HCT116 (cell line): Measurements from ENCODE around the gene FARP1. TPM values are rescaled to one million over a fixed set of nuclear protein-coding genes. Genes with fewer than 3 reads are reported as not detected.

Source experiments
- ATAC-seq: fragments of 200-7000 bp; cut with Tn5 transposase; 2 replicates; pipeline ENCODE4 v1.9.1; 2020; ENCODE audit warnings: mild to moderate bottlenecking, moderate library complexity
- BruUV-seq: library from RNA; stranded (reverse); fragments of 400-500 nt; replicated peaks from 2 replicates; lab custom pipeline; 2021; lab: Mats Ljungman, UMichigan
- CTCF ChIA-PET: fragments of 300-600 bp; sonication (Branson Sonifier 250); formaldehyde crosslinking; loops from one replicate; lab custom pipeline; 2021; ENCODE audit warnings: antibody characterized with exemption; lab: Charles Lee
- POLR2A ChIA-PET: fragments of 300-600, 350-600 bp; sonication (Branson Sonifier 250); formaldehyde crosslinking; loops from one replicate; lab custom pipeline; 2021; ENCODE audit warnings: antibody characterized with exemption; lab: Charles Lee
- RAD21 ChIA-PET, 2 experiments: fragments of 300-600 bp; sonication (Branson Sonifier 250); formaldehyde crosslinking; loops; one replicate each; lab custom pipeline; 2023; ENCODE audit warnings: low total read pairs in 2 of 2; ENCODE audit not compliant: uncharacterized antibody in 2 of 2, unreplicated experiment in 2 of 2, low non-redundant PET in 1 of 2; lab: Charles Lee
- DNase-seq: peaks from one replicate; pipeline ENCODE4 v3.0.0-alpha.2; 2010; ENCODE audit warnings: low read depth, low spot score
- H2AFZ ChIP-seq: fragments of 200-600 bp; shearing (Covaris generic), sonication (generic); 2 replicates; pipeline ENCODE4 v1.6.1; 2017; ENCODE audit warnings: low read depth, mixed run types, mixed read lengths, antibody characterized with exemption, low read length; ENCODE audit not compliant: poor library complexity, severe bottlenecking
- H3K27ac ChIP-seq: 2 replicates; pipeline ENCODE4 v1.5.1; 2012; ENCODE audit warnings: low read depth, low read length
- H3K27me3 ChIP-seq: fragments of 200-600 bp; sonication (generic); 2 replicates; pipeline ENCODE4 v1.6.1; 2016; ENCODE audit warnings: mixed run types, low read length, mixed read lengths; ENCODE audit not compliant: insufficient read depth
- H3K36me3 ChIP-seq, 2 experiments: fragments of 200-500 bp in 1 of 2; fragments of 200-600 bp in 1 of 2; sonication (Bioruptor generic) in 1 of 2; sonication (generic) in 1 of 2; 2 replicates each; pipeline versions ENCODE4 v1.5.1 to v1.6.1; 2014 to 2016; ENCODE audit warnings: low read length in 2 of 2, inconsistent platforms in 1 of 2, mixed read lengths in 1 of 2, mixed run types in 1 of 2; ENCODE audit not compliant: insufficient read depth in 2 of 2, control insufficient read depth in 1 of 2
- H3K4me1 ChIP-seq, 2 experiments: fragments of 200-600 bp in 1 of 2; sonication (generic) in 1 of 2; 2 replicates each; pipeline versions ENCODE4 v1.5.1 to v1.6.1; 2012 to 2017; ENCODE audit warnings: low read length in 2 of 2, inconsistent platforms in 1 of 2, mild to moderate bottlenecking in 1 of 2, mixed read lengths in 1 of 2, mixed run types in 1 of 2, moderate library complexity in 1 of 2; ENCODE audit not compliant: insufficient read depth in 2 of 2, control insufficient read depth in 1 of 2
- H3K4me2 ChIP-seq: fragments of 200-600 bp; sonication (generic); 2 replicates; pipeline ENCODE4 v1.6.1; 2017; ENCODE audit warnings: mixed run types, low read length, mixed read lengths
- H3K4me3 ChIP-seq, 2 experiments: fragments of 200-600 bp in 1 of 2; sonication (generic) in 1 of 2; replicated peaks in 1 of 2; 2 replicates each; pipeline ENCODE4 v1.5.1; 2011 to 2016; ENCODE audit warnings: low read length in 2 of 2, control low read depth in 1 of 2, low read depth in 1 of 2, mild to moderate bottlenecking in 1 of 2, mixed read lengths in 1 of 2, mixed run types in 1 of 2
- H3K79me2 ChIP-seq: fragments of 200-600 bp; sonication (generic); 2 replicates; pipeline ENCODE4 v1.6.1; 2017; ENCODE audit warnings: mild to moderate bottlenecking, mixed run types, low read length, moderate library complexity, mixed read lengths; ENCODE audit not compliant: insufficient read depth
- H3K9ac ChIP-seq: fragments of 200-600 bp; sonication (generic); 2 replicates; pipeline ENCODE4 v1.6.1; 2016; ENCODE audit warnings: low read length, mixed read lengths
- H3K9me2 ChIP-seq: fragments of 200-600 bp; sonication (generic), shearing (Covaris generic); 2 replicates; pipeline ENCODE4 v1.6.1; 2017; ENCODE audit warnings: mixed run types, mild to moderate bottlenecking, moderate library complexity; ENCODE audit not compliant: insufficient read depth
- H3K9me3 ChIP-seq, 2 experiments: fragments of 200-500 bp in 1 of 2; fragments of 200-600 bp in 1 of 2; sonication (Bioruptor generic) in 1 of 2; sonication (generic) in 1 of 2; 2 replicates each; pipeline ENCODE4 v1.6.1; 2014 to 2017; ENCODE audit warnings: low read length in 2 of 2, mixed read lengths in 2 of 2, inconsistent platforms in 1 of 2, low read depth in 1 of 2, mild to moderate bottlenecking in 1 of 2, mixed run types in 1 of 2, moderate library complexity in 1 of 2; ENCODE audit not compliant: control insufficient read depth in 1 of 2, insufficient read depth in 1 of 2
- H4K20me1 ChIP-seq: fragments of 200-600 bp; sonication (generic), shearing (Covaris generic); 2 replicates; pipeline ENCODE4 v1.6.1; 2017; ENCODE audit warnings: mixed run types, mild to moderate bottlenecking, moderate library complexity; ENCODE audit not compliant: insufficient read depth
- ATF3 ChIP-seq: IDR thresholded peaks from 2 replicates; pipeline ENCODE4 v1.6.1; 2012
- CBX3 ChIP-seq: IDR thresholded peaks from 2 replicates; pipeline ENCODE4 v1.6.1; 2012; ENCODE audit warnings: low read depth
- ELF1 ChIP-seq: IDR thresholded peaks from 2 replicates; pipeline ENCODE4 v1.6.1; 2012; ENCODE audit warnings: low read depth, borderline replicate concordance
- EZH2 ChIP-seq: fragments of 200-600 bp; sonication (generic); IDR thresholded peaks from 2 replicates; pipeline ENCODE4 v1.6.1; 2017; ENCODE audit warnings: antibody characterized with exemption, mixed run types
- EZH2phosphoT487 ChIP-seq: fragments of 200-600 bp; IDR thresholded peaks from 2 replicates; pipeline ENCODE4 v1.6.1; 2018; ENCODE audit warnings: antibody characterized with exemption, borderline replicate concordance
- FOSL1 ChIP-seq: IDR thresholded peaks from 2 replicates; pipeline ENCODE4 v1.6.1; 2012; ENCODE audit warnings: low read depth
- JUND ChIP-seq: IDR thresholded peaks from 2 replicates; pipeline ENCODE4 v1.6.1; 2012
- MAX ChIP-seq: IDR thresholded peaks from 2 replicates; pipeline ENCODE4 v1.6.1; 2012
- RAD21 ChIP-seq: IDR thresholded peaks from 2 replicates; pipeline ENCODE4 v1.6.1; 2012; ENCODE audit warnings: low read depth, mild to moderate bottlenecking
- REST ChIP-seq: IDR thresholded peaks from 2 replicates; pipeline ENCODE4 v1.6.1; 2012; ENCODE audit warnings: low read depth
- SIN3A ChIP-seq: IDR thresholded peaks from 2 replicates; pipeline ENCODE4 v1.6.1; 2012; ENCODE audit warnings: low read depth
- TCF7L2 ChIP-seq: IDR thresholded peaks from 2 replicates; pipeline ENCODE4 v1.7.0; 2011; ENCODE audit warnings: borderline replicate concordance, inconsistent platforms; ENCODE audit not compliant: insufficient read depth, insufficient read length; ENCODE audit errors: extremely low read depth
- ZFX ChIP-seq: fragments of 450-650 bp; IDR thresholded peaks from 2 replicates; pipeline ENCODE4 v1.6.1; 2017
- ZNF274 ChIP-seq: fragments of 200-500 bp; sonication (Bioruptor generic); IDR thresholded peaks from 2 replicates; pipeline ENCODE4 v1.6.1; 2014; ENCODE audit warnings: mild to moderate bottlenecking, low read depth, low read length, inconsistent platforms
- intact Hi-C: fragments of 100-400 bp; cut with micrococcal nuclease; formaldehyde crosslinking; loops from 2 replicates; pipeline ENCODE4 v1.10.0; 2022
- total RNA-seq: library from RNA; stranded (reverse); gene quantifications from one replicate; pipeline ENCODE4 v1.2.1, GENCODE V29; 2021; ENCODE audit not compliant: unreplicated experiment

Gene FARP1
- total RNA-seq, 1 experiment from 2014 or later, result 30.5 TPM

GRCh38 chr13:98253526-98253925, 110.6 kb downstream of the FARP1 start (continued):
- TF ChIP-seq ZFX, result no peak
- no peak for TF ChIP-seq MAX

GRCh38 chr13:98254513-98254912, 111.6 kb downstream of the FARP1 start:
- H3K4me2 ChIP-seq, result no peak overlapping the region
- TF ChIP-seq FOSL1 (no peak), SIN3A (no peak), ATF3 (no peak), EZH2phosphoT487 (no peak), REST (no peak), CBX3 (no peak), TCF7L2 (no peak), ELF1 (no peak), MAX (no peak), JUND (no peak), ZFX (no peak), ZNF274 (no peak), RAD21 (no peak), EZH2 (no peak)
- H3K27ac ChIP-seq, result no peak overlapping the region
- H3K9me3 ChIP-seq, result no peaks in the 10 kb centered on the region
- RAD21 ChIA-PET, result no interaction called here
- H3K9ac ChIP-seq, result no peak overlapping the region
- H3K27me3 ChIP-seq, result no peaks in the 10 kb centered on the region
- no TSS peak for BruUV-seq
- DNase-seq, result no peak
- H3K4me3 ChIP-seq, result no peak overlapping the region
- CTCF ChIA-PET, result no interaction called here
- H4K20me1 ChIP-seq, result no peaks in the 10 kb centered on the region
- intact Hi-C loops, result no loop called here
- H3K36me3 ChIP-seq, result no peaks in the 10 kb centered on the region
- H3K4me1 ChIP-seq, result peaks cover 26 to 28% of the 10 kb centered on the region in 2 experiments
- no peak for ATAC-seq
- POLR2A ChIA-PET, result no interaction called here
- H3K9me2 ChIP-seq, result no peaks in the 10 kb centered on the region
- H3K79me2 ChIP-seq, result no peaks in the 10 kb centered on the region
- no peak overlapping the region for H2AFZ ChIP-seq
